SK-N-SH (cell line): Measurements from ENCODE around the gene ITFG1. TPM values are rescaled to one million over a fixed set of nuclear protein-coding genes. Genes with fewer than 3 reads are reported as not detected.

ENCODE experiments used
- CTCF ChIA-PET: fragments of 300-600, 350-600 bp; formaldehyde crosslinking; extraction: SDS; loops from one replicate; lab custom pipeline; 2021; lab: Yijun Ruan, JAX
- POLR2A ChIA-PET: fragments of 350-600 bp; sonication (Branson Sonifier 250); formaldehyde crosslinking; extraction: SDS; loops from one replicate; lab custom pipeline; 2020; ENCODE audit warnings: antibody characterized with exemption, inconsistent platforms; lab: Yijun Ruan, JAX
- DNase-seq: peaks from one replicate; pipeline ENCODE4 v3.0.0; 2012
- H2AFZ ChIP-seq: fragments of 200-600 bp; sonication (generic); 2 replicates; pipeline ENCODE4 v1.8.1; 2016; ENCODE audit warnings: antibody characterized with exemption, mild to moderate bottlenecking, low read depth
- H3F3A ChIP-seq: fragments of 200-600 bp; sonication (generic); replicated peaks from 2 replicates; pipeline ENCODE3; 2016; ENCODE audit warnings: antibody characterized with exemption, mild to moderate bottlenecking; ENCODE audit not compliant: insufficient read depth
- H3K27ac ChIP-seq, 2 experiments: fragments of 200-500 bp in 1 of 2; fragments of 200-600 bp in 1 of 2; sonication (Bioruptor generic) in 1 of 2; sonication (generic), shearing (Covaris generic) in 1 of 2; 2 replicates each; pipeline versions ENCODE4 v1.5.1 to v1.6.1; 2014 to 2016; ENCODE audit warnings: low read depth in 2 of 2, inconsistent platforms in 1 of 2, low read length in 1 of 2, mild to moderate bottlenecking in 1 of 2, mixed read lengths in 1 of 2
- H3K27me3 ChIP-seq: fragments of 200-600 bp; sonication (generic), shearing (Covaris generic); 2 replicates; pipeline ENCODE4 v1.6.1; 2016; ENCODE audit warnings: mixed run types; ENCODE audit not compliant: insufficient read depth
- H3K36me3 ChIP-seq, 2 experiments: fragments of 200-500 bp in 1 of 2; fragments of 200-600 bp in 1 of 2; sonication (Bioruptor generic) in 1 of 2; sonication (generic) in 1 of 2; replicated peaks in 1 of 2; 2 replicates each; pipeline versions ENCODE3 to v1.5.1; 2014 to 2016; ENCODE audit warnings: low read length in 1 of 2, mild to moderate bottlenecking in 1 of 2; ENCODE audit not compliant: insufficient read depth in 2 of 2, control insufficient read depth in 1 of 2
- H3K4me1 ChIP-seq, 2 experiments: fragments of 200-500 bp in 1 of 2; fragments of 200-600 bp in 1 of 2; sonication (Bioruptor generic) in 1 of 2; sonication (generic), shearing (Covaris generic) in 1 of 2; 2 replicates each; pipeline versions ENCODE4 v1.5.1 to v1.6.1; 2014 to 2016; ENCODE audit warnings: low read depth in 1 of 2, low read length in 1 of 2, mixed run types in 1 of 2; ENCODE audit not compliant: insufficient read depth in 2 of 2, control insufficient read depth in 1 of 2
- H3K4me2 ChIP-seq: fragments of 200-600 bp; sonication (generic), shearing (Covaris generic); 2 replicates; pipeline ENCODE4 v1.6.1; 2017; ENCODE audit warnings: mixed run types
- H3K4me3 ChIP-seq, 2 experiments: fragments of 200-500 bp in 1 of 2; fragments of 200-600 bp in 1 of 2; sonication (Bioruptor generic) in 1 of 2; sonication (generic), shearing (Covaris generic) in 1 of 2; 2 replicates each; pipeline versions ENCODE4 v1.5.1 to v1.8.1; 2014 to 2016; ENCODE audit warnings: low read depth in 2 of 2, inconsistent platforms in 1 of 2, low read length in 1 of 2, mild to moderate bottlenecking in 1 of 2, mixed read lengths in 1 of 2, moderate library complexity in 1 of 2
- H3K79me2 ChIP-seq: fragments of 200-600 bp; sonication (generic); 2 replicates; pipeline ENCODE4 v1.8.1; 2017; ENCODE audit warnings: mild to moderate bottlenecking; ENCODE audit not compliant: insufficient read depth
- H3K9ac ChIP-seq: fragments of 200-600 bp; sonication (generic); 2 replicates; pipeline ENCODE4 v1.6.1; 2017; ENCODE audit warnings: mixed run types
- H3K9me2 ChIP-seq: fragments of 200-600 bp; sonication (generic); 2 replicates; pipeline ENCODE4 v1.6.1; 2017; ENCODE audit warnings: mixed run types
- H3K9me3 ChIP-seq: fragments of 200-600 bp; sonication (generic); 2 replicates; pipeline ENCODE4 v1.6.1; 2017; ENCODE audit warnings: mixed run types, mild to moderate bottlenecking, moderate library complexity
- H4K20me1 ChIP-seq: fragments of 200-600 bp; sonication (generic); 2 replicates; pipeline ENCODE4 v1.6.1; 2017; ENCODE audit warnings: mild to moderate bottlenecking, mixed run types; ENCODE audit not compliant: insufficient read depth
- ELF1 ChIP-seq: IDR thresholded peaks from 2 replicates; pipeline ENCODE4 v1.4.0; 2012
- EP300 ChIP-seq, 2 experiments: IDR thresholded peaks; 2 replicates each; pipeline versions ENCODE4 v1.4.0 to v1.6.1; 2012; ENCODE audit warnings: borderline replicate concordance in 1 of 2, low read depth in 1 of 2, low read length in 1 of 2
- EZH2phosphoT487 ChIP-seq: fragments of 200-600 bp; sonication (generic); IDR thresholded peaks from 2 replicates; pipeline ENCODE4 v1.6.1; 2017; ENCODE audit warnings: low read depth, mixed run types, mild to moderate bottlenecking, antibody characterized with exemption, moderate library complexity, borderline replicate concordance
- FOSL2 ChIP-seq: IDR thresholded peaks from 2 replicates; pipeline ENCODE4 v1.4.0; 2012; ENCODE audit warnings: low read depth, mild to moderate bottlenecking, moderate library complexity, borderline replicate concordance
- FOXJ3 ChIP-seq: sonication (generic); formaldehyde crosslinking; IDR thresholded peaks from 2 replicates; pipeline ENCODE4 v1.5.1; 2020; ENCODE audit warnings: mild to moderate bottlenecking, missing genetic modification reagents
- GABPA ChIP-seq: IDR thresholded peaks from 2 replicates; pipeline ENCODE4 v1.4.0; 2012; ENCODE audit warnings: low read depth, mild to moderate bottlenecking
- GATA2 ChIP-seq: sonication (generic); formaldehyde crosslinking; IDR thresholded peaks from 2 replicates; pipeline ENCODE4 v1.5.0; 2020; ENCODE audit warnings: mild to moderate bottlenecking, missing genetic modification reagents
- MAX ChIP-seq: IDR thresholded peaks from 2 replicates; pipeline ENCODE4 v1.4.0; 2012; ENCODE audit warnings: low read depth
- MEF2A ChIP-seq: IDR thresholded peaks from 2 replicates; pipeline ENCODE4 v1.4.0; 2012; ENCODE audit warnings: low read depth, borderline replicate concordance
- MXI1 ChIP-seq: IDR thresholded peaks from 2 replicates; pipeline ENCODE4 v1.6.1; 2012; ENCODE audit warnings: mild to moderate bottlenecking, low read depth, low read length, improper control_type of control experiment
- NFIC ChIP-seq: IDR thresholded peaks from 2 replicates; pipeline ENCODE4 v1.4.0; 2012; ENCODE audit warnings: borderline replicate concordance
- NRF1 ChIP-seq: IDR thresholded peaks from 2 replicates; pipeline ENCODE4 v1.6.1; 2012; ENCODE audit warnings: low read depth, mild to moderate bottlenecking, low read length
- PBX3 ChIP-seq: IDR thresholded peaks from 2 replicates; pipeline ENCODE4; 2012
- RCOR1 ChIP-seq: fragments of 150-350 bp; IDR thresholded peaks from 2 replicates; pipeline ENCODE4 v1.6.1; 2017; ENCODE audit warnings: antibody characterized with exemption, low read length
- REST ChIP-seq: IDR thresholded peaks from 2 replicates; pipeline ENCODE4 v1.6.1; 2012; ENCODE audit warnings: mild to moderate bottlenecking, low read depth, low read length, moderate library complexity
- USF1 ChIP-seq: IDR thresholded peaks from 2 replicates; pipeline ENCODE4 v1.4.0; 2012; ENCODE audit warnings: low read depth, borderline replicate concordance
- USF2 ChIP-seq: fragments of 150-350 bp; IDR thresholded peaks from 2 replicates; pipeline ENCODE4 v1.6.1; 2017; ENCODE audit warnings: antibody characterized with exemption, low read length, low read depth, borderline replicate concordance
- WGBS: methylation state at CpG from one replicate; pipeline ENCODE4 v1.1.6; 2017; ENCODE audit warnings: low lambda C conversion rate; 5-methylcytosine and 5-hydroxymethylcytosine counted together
- polyA plus RNA-seq, 3 experiments: library from polyadenylated mRNA; depleted of rRNA; stranded (reverse); fragments of >200 nt; gene quantifications; 2 replicates each; pipeline ENCODE4 v1.2.3, GENCODE V29; 2012

The ITFG1 gene
- polyA plus RNA-seq, 1 of the 3 experiments (the other 2 are of a cell fraction) = 48.6 TPM

- Histone ChIP-seq H3K4me3 (no peak overlapping the region), H3K27ac (no peak overlapping the region), H2AFZ (no peak overlapping the region), H3K9me3 (no peaks in the 10 kb centered on the region), H3K27me3 (no peaks in the 10 kb centered on the region), H3K9ac (no peak overlapping the region), H3F3A (no peaks in the 10 kb centered on the region), H3K4me1 (no peaks in the 10 kb centered on the region; a peak in 1 of 4 replicates), H4K20me1 (no peaks in the 10 kb centered on the region), H3K4me2 (no peak overlapping the region), H3K36me3 (no peaks in the 10 kb centered on the region), H3K79me2 (peaks cover 11% of the 10 kb centered on the region; the same call in 1 of the 2 replicates), H3K9me2 (no peaks in the 10 kb centered on the region)
- ChIA-PET POLR2A (no interaction called here), CTCF (no interaction called here)
- WGBS = 95% methylated on average over 6 of the region's 6 CpGs
- no peak for TF ChIP-seq USF2
- no peak for TF ChIP-seq GABPA
- no peak for TF ChIP-seq MXI1
- no peak for TF ChIP-seq GATA2 (CRISPR knock-in tag)
- no peak for TF ChIP-seq PBX3
- TF ChIP-seq MAX = no peak
- no peak for TF ChIP-seq NRF1
- TF ChIP-seq ELF1 = no peak
- TF ChIP-seq FOXJ3 (CRISPR knock-in tag) = no peak
- TF ChIP-seq REST = no peak
- no peak for TF ChIP-seq USF1
- TF ChIP-seq EP300 (IDR thresholded peaks at IDR 0.05; ENCODE audit: borderline replicate concordance in 1 of 2, low read depth in 1 of 2, low read length in 1 of 2) = no peak
- TF ChIP-seq FOSL2 = no peak
- TF ChIP-seq EZH2phosphoT487 = no peak
- no peak for TF ChIP-seq NFIC
- TF ChIP-seq MEF2A = no peak
- no peak for TF ChIP-seq RCOR1
- no peak for DNase-seq
Measured at GRCh38 chr16:47481698-47482374, 21.0 kb upstream of the ITFG1 start.
